HG03432 (cell line): ENCODE results near the gene CTDSPL.
"Not testable (repeated sequence)": the region's sequence is repeated elsewhere in the genome, so short reads cannot be mapped to it uniquely, and the experiment has no call there.

ENCODE experiments used
- ATAC-seq: cut with Tn5 transposase; IDR thresholded peaks from one replicate; pipeline ENCODE4 v1.9.1; 2021; ENCODE audit warnings: mild to moderate bottlenecking, moderate library complexity; ENCODE audit not compliant: unreplicated experiment

Gene CTDSPL

DNA sequence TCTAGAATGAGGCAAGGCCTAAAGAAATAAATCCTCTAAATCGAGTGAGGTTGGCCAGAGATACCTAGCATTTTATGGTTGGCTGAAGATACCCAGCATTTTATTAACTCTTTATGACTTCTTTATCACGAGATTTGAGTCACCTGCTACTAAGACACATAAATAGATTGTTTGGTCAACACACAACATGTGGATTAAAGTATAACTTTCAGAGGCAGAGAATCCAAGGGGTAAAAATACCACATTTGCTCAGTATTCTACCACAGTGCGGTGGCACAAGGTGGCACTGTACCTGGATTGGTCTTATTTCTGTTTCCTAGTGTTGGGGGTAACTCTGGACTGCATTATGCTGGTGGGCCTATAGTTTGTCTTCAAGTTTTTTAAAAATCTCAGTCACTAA, 102.0 kb downstream of the CTDSPL start:
- ATAC-seq: no peak

DNA sequence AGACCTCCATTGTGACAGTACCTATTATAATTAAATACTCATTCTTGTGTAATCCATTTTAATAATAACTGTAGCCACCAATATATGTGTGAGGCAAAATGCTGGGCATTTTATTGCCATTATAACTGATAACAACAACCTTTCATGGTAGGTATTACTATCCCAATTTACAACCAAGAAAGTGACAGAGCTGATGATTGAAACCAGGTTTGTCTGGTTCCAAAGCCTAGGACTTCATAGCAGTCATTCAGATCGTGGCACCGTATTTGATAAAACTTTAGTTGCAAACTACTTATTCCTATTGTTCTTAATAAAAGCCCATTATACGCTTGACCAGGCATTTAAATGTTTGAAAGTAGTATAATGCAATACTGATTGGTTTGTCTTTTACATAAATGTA, 102.5 kb downstream of the CTDSPL start:
- ATAC-seq: no peak

DNA sequence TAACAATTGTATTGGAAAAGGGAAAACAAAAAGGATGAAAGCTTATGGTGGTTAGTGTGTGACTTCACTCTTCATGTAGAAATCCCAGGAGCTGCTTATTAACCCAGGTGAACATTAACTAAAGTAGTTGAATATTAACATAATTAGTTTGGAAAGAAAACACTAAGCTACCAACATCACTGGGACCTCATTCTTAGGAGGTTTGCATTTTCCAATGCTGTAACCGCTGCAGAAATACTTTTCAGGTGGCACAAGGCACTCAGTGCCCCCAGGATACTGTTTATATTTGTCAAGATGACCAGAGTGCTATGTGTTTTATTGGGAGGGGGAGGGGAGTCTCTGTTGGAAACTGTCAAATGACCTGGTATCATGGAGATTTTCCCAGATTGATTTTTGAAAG, 103.0 kb downstream of the CTDSPL start:
- no peak for ATAC-seq

DNA sequence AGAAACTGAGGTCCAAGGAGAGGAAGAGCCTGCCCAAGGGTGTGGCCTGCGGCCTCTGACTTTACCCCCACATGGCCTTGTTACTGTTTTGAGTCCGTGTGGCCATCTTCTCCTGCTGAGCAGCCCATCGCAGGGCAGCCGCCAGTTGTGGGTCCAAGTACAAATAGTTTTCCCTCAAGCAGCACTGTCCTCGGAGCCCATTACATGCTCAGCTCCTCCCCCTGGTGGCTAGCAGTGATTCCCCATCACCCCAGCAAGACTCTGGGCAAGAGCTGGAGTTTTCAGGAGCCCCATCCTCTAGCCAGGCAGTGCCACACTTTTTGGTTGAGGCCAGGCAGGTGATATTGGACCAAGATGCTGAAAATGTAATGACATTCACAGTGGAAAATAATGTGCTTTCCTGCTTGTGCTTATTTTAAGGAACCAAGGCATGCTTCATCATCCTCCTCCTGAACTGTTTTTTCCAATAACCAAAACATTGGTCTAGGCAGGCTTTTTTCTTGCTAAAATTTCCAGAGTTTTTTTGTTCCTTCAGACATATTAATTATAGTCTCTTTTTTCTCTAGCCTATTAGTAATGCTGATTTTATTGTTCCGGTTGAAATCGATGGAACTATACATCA, 105.7 kb downstream of the CTDSPL start:
- peak; percentile 79 for ATAC-seq

DNA sequence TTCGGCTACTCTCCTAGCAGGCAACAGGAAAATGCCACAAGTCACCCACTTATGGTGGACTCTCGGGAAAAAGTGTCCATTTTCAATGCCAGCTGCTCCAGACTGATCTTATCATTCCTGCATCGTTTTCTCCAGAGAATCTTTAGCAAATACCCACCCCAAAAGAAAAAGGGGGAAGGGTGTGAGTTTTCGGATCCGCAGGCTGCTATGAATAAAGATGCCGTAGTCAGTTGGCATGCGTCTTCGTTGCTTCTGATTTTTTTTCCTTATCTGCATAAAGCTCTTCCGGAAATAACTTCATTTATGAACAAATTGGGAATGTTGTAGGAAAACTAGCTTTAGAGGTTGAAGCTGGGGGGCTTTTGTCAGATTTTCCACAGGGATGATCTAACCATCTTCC, 106.5 kb downstream of the CTDSPL start:
- ATAC-seq: no peak

DNA sequence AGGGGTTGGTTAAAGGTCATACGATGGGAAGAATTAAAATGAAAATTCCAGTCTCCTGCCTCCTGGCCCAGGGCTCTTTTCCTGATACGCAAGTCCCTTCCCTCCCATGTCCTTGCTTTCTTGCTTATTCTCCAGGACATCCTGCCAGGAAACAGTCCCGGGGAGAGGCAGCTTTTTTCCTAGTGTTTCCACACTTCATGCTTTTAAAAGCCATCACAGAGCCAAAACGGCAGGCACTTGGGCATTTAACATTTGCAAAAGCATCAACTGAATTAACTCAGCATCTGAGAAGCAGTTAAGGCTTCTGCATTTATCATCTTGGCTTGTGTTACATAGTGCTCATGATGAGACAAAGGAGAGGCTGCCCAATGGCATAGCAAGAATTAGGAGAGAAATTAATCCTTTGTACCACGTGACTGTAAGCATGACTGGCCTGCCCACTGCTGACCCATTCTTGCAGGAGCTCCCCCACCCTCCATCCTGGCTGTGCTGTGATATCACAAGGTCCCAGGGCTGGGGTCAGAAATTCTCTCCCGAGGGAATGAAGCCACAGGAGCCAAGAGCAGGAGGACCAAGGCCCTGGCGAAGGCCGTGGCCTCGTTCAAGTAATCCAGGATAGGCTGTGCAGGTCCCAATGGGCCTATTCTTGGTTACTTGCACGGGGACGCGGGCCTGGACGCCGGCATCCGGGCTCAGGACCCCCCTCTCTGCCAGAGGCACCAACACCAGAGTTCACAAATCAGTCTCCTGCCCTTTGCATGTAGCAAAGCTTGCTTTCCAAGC, 107.3 kb downstream of the CTDSPL start:
- ATAC-seq: no peak

DNA sequence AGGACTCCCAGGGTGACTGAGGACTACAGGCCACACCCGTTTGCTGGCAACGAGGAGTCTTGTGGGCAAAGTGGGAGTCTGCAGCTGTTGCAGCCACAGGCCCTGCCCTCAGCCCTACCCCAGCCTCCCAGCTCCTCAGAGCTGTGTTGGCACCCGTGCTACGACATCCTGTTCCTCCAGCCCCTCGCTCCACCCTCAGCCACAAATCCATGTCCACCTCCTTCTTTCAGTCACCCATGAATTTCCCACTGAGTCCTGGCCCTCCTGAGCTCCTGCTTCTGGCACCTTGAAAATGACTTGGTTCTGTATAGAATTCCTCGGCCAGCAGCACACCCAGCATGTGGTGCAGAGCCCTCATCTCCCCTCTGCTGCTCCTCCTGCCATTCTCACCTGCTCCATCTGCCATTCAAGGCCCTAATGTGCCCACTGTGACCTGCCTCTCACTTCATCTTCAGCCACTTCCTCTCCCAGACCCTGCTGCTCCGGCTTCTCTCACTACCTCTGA, 108.0 kb downstream of the CTDSPL start:
- no peak for ATAC-seq

DNA sequence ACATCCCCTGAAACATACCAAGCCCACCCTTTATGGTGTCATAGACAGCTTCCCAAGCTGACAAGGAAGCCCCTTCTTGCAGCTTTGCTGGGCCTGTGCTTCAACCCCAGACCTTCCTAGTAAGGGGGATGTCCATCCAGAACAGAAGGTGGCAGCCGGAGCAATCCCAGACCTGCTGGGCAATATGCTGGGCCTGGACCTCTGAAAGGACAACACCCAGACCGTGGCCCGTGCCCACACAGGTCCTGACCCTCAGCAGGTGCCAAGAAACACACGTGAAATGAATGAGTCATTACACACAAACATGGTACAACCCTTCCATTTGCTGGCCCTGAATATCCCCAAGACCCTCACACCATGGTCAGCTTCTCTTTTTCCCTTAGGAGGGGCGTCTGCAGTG, 109.1 kb downstream of the CTDSPL start:
- no peak for ATAC-seq

DNA sequence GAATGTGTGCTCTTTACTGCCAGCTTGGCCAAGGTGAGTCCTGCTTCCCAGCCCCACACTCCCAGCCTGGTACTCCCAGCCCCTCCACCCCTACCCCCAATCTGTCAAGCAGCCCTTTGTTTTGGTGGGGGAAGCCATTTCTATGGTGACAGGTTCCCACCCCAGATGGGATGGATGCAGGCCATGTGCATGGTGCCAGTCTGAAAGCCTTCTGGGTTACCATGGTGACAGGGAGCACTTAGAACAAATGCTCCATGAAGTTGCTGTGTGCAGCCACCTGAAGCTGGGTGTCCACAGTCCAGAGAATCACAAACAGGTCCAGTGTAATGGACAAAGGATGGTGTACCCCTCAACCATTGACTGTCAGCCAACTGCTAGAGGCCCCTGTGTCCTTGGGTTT, 109.8 kb downstream of the CTDSPL start:
- ATAC-seq: no peak

DNA sequence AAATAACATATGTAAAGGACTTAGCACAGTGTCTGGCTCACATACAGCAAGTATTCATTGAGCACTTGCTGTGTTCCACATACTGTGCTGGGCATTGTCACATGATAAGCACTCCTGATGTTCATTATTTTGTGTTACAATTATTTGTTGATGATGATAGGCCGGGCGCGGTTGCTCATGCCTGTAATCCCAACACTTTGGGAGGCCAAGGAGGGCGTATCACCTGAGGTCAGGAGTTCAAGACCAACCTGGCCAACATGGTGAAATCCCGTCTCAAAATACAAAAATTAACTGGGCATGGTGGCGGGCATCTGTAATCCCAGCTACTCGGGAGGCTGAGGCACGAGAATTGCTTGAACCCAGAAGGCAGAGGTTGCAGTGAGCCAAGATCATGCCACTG, 110.4 kb downstream of the CTDSPL start:
- not testable (repeated sequence) for ATAC-seq

DNA sequence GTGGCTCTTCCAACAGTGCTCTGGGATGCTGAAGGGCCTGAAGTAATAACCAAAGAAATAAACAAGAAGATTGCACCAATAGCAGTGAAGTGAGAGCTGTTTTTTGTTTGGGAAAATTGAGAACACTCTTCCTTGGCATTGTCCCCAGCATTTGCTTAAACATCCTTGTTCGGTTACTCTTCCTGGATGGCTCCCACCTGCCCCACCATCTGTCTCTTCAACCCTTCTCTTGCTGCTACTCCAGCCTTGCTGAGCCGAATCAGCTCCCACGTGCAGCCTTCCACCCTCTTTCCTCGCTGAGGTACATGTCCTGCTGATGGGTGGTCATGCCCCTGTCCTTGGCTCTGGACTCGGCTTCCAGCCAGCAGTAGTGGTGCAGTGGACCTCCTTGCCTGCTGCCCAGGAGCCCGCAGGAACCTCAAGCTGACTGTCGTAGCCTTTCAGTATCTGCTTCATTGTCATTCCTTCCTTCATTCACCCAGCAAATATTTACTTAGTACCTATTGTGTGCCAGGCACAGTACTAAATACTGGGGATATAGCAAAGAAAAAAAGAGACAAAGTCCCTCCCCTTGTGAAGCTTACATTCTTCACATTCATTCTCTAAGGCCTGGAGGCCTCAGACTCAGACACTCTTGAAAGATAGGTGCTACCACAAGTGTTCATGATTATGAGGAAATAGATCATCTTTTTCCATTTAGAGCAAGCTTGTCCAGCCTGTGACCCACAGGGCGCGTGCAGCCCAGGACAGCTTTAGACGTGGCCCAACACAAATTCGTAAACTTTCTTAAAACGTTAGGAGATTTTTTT, 111.8 kb downstream of the CTDSPL start:
- ATAC-seq: no peak

DNA sequence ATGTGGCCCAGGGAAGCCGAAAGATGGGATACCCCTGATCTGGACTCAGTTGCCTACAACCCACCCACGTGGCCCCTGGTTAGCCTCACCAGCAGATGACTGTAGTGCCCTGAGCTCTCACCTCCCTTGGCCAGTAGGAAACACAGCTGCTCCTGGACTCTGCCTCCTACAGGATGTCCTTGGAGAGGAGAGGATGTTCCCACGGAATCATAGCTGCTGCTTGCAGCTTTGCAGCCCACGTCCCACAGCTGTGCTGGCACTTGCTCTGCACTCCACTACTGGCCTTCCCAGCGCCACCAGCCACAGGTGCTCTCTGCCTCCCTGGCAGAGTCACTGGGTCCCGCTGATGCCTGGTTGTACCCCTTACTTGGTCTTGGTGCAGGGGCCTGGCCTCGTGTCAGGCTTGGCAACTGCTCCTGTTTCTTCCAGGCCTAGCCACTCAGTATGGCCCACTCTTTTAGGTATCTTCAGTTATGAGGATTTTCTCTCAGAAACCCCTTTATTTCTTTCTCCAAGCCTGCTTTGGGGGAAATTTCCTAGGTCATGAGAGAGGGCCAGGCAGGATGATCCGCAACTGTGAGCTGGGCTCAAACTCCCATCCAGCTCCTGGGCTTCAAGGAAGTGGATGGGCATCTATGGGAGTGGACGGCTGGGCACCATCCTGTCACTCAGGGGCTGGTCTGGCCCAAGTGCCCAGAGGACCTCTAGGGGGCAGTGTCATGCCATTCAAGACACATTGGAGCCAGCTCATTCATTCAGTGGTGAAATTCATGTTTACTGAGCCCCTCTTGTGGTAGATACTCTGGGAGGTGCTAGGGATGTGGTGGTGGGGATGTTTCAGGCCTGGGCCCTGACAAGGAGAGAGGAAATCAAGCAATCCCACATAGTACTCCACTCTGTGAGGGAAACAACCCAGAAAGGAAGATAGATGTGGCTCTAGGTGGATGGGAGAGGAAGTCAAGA, 112.7 kb downstream of the CTDSPL start:
- peak; percentile 91 for ATAC-seq

DNA sequence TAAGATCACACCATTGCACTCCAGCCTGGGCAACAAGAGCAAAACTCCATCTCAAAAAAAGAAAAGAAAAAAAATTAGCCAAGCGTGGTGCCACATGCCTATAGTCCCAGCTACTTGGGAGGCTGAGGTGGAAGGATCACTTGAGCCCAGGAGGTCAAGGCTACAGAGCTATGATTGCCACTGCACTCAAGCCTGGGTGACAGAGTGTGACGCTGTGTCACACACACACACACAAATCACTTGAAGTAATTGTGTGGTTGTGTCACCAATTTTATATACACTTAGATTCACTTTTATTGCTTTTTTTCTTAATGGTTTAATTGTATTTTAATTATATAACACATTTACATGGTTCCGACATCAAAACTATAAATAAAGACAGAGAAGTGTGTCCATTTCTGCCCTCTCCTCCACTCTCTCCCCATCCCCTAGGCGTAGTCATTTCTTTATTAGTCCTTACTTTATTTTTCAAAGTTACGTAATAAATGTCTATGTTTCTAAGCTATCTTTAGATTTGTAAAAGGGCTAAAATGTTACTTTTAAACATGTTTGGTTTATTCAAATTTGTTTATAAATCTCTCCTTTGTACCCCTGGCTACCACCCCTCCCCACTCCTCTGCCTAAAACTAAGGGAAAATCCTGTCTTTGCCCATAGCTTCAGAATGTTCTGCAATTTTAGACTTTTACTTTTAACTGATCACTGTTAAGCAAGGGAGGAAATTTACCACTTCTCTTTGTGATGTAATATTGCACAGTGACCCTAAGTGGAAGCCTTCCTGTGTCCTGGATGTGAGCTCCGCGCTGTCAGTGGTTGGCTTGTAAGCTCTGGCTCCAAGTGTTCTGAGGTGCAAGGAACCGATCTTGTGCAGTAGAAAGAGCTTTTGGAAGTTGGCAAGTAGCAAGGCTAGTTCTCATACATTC, 118.1 kb downstream of the CTDSPL start:
- no peak for ATAC-seq

DNA sequence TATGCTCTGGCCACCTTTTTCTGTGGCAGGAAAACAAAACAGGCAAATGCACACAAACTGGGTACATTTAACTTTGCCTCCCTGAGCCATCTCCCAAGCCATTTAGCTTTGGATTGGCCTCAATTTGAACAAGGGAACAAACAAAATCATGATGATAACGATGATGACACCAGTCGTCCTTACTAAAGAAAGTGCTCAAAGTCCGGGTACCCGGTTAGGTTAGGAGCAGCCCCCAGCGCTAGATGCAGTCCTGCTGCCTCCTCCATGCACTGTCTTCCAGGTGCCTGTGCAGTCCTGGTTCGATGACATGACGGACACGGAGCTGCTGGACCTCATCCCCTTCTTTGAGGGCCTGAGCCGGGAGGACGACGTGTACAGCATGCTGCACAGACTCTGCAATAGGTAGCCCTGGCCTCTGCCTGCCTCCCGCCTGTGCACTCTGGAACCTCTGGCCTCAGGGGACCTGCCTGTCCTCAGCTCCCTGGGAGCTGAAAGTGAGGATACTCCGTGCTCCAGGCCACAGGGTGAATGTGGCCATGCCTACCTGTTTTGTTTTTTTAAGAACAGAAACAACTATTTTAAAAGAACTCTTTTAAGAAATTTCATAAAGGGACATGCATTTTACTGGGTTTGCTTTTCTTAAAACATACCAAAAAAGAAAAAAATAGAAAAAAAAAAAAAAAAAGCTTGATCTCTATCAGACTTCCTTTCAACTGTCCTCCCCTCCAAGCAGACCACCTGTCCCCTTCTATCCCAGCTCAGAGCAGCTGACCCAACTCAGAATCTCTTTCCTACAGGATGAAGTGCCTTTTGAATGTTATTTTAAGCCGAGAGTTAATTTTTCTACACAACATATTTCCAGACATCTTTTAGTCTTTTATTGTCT, 119.0 kb downstream of the CTDSPL start:
- ATAC-seq: no peak

DNA sequence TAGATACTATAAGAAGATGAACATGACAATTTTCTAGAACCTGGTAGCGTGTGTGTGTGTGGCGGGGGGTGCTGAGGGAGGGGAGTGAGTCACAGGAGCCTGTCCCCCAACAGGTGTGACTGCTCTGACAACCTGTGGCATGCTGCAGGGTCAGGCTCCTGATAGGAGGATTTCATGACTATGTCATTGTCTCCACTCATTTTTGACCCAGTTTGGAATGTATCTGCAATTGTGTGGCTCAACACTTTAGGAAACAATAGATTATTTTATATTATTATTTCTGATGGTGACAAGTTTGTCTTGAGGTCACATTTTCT, 119.6 kb downstream of the CTDSPL start:
- ATAC-seq: no peak

DNA sequence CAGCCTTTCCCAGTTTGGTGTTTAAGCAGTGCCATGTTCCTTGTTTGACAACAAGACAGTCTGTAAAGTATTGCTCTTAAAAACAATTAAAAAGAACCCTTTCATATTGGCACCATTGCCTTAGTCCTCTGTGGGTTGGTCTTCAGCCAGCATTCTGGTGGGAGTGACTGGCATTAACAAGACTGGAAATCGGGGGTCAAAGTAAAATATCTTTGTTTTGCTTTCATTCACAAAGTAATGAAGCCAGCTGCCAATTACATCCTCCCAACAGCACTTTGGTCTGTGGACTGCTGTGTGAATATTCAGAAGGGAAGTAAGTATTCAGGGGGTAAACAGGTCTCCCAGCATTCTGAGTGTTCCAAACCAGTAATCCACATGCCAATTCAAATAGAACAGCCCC, 120.7 kb downstream of the CTDSPL start:
- no peak for ATAC-seq

DNA sequence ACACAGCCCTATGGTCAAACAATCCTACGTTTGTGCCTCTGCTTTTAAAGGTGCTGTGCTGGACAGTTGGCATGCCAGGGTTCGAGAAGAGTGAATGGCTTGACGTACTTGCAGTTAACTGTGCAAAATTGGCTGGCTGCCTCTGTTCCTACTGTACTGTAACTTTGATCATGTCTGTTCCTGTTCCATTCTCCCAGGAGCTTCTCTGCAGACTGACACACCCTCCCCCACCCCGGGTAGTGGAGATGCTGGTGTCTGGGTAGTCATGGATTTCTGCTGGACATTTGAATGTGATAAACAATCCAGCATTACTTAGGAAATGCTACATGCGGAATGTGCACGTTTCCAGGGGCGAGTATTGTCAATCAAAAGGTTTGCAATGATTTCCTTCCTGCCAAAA, 122.4 kb downstream of the CTDSPL start:
- no peak for ATAC-seq

DNA sequence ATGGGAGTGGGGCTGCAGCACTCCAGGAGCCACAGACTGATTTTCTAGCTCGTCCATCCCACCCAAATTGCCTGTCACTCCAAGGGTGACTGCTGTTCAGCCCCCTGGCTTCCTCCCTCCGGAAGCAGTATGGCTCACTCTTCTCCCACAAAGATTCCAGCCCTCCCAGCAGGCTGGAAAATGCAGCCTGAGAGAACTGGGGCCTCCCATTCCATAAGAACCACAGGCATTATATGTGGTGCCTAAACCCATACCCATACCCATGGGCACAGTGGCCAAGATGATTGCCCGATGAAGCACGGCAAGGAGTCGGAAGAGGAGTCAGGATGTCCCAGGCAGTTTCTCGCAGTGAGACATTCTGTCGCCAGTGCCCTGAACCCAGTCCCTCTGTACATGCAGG, 122.9 kb downstream of the CTDSPL start:
- ATAC-seq: no peak
